K562 (cell line): ENCODE results near the gene TREH. TPM values are rescaled to one million over a fixed set of nuclear protein-coding genes. Genes with fewer than 3 reads are reported as not detected.

Source experiments
- BDP1 ChIP-seq: IDR thresholded peaks from 3 replicates; pipeline ENCODE4 v1.6.1; 2011; ENCODE audit not compliant: insufficient read length, insufficient read depth
- LEF1 ChIP-seq: fragments of 450-650 bp; IDR thresholded peaks from 2 replicates; pipeline ENCODE4 v1.6.1; 2016; ENCODE audit warnings: mild to moderate bottlenecking
- MAFF ChIP-seq: IDR thresholded peaks from 2 replicates; pipeline ENCODE4 v1.6.1; 2012; ENCODE audit warnings: low read length, improper control_type of control experiment
- MBD2 ChIP-seq: sonication (generic); IDR thresholded peaks from 2 replicates; pipeline ENCODE4 v1.6.1; 2016; ENCODE audit warnings: low read depth, borderline replicate concordance
- PHF8 ChIP-seq: fragments of 200-600 bp; sonication (generic); IDR thresholded peaks from 2 replicates; pipeline ENCODE4 v1.6.1; 2012; ENCODE audit warnings: mixed run types, mild to moderate bottlenecking, inconsistent platforms, low read length, moderate library complexity, borderline replicate concordance
- SAFB ChIP-seq: fragments of 200-400 bp; formaldehyde crosslinking; IDR thresholded peaks from 2 replicates; pipeline ENCODE4 v1.6.1; 2017; ENCODE audit warnings: low read depth, low read length, borderline replicate concordance
- ZBTB17 ChIP-seq: fragments of 450-650 bp; formaldehyde crosslinking; IDR thresholded peaks from 2 replicates; pipeline ENCODE4 v1.4.0; 2020; ENCODE audit warnings: mild to moderate bottlenecking
- ZNF140 ChIP-seq: fragments of 250-450 bp; sonication (Bioruptor Pico); IDR thresholded peaks from 2 replicates; pipeline ENCODE4 v1.8.0; 2021; ENCODE audit warnings: moderate library complexity, mild to moderate bottlenecking, inconsistent platforms
- ZNF75A ChIP-seq: fragments of 450-650 bp; formaldehyde crosslinking; IDR thresholded peaks from 2 replicates; pipeline ENCODE4 v1.4.0; 2020; ENCODE audit warnings: mild to moderate bottlenecking
- microRNA-seq: library from miRNA; unstranded; fragments of <30 nt; microRNA quantifications from one replicate; pipeline ENCODE4, GENCODE V29; 2018; ENCODE audit warnings: borderline microRNAs expressed
- polyA plus RNA-seq, 8 experiments: library from polyadenylated mRNA; depleted of rRNA in 4 of 8; stranded (reverse) in 5 of 8; unstranded in 3 of 8; fragments of >200 nt; fragmentation: Nextera tagmentation in 2 of 8; fragmentation: Illumina TruSeq in 1 of 8; extraction: Ambion mirVana in 2 of 8; extraction: Trizol in 1 of 8; gene quantifications; 2 replicates each; pipeline versions ENCODE4 v1.2.1 to v1.2.3, GENCODE V29; 2011 to 2014; ENCODE audit warnings: inconsistent platforms in 1 of 8, missing spikeins in 1 of 8
- small RNA-seq: library from RNA; depleted of rRNA; stranded (forward); fragments of <200 nt; gene quantifications from one replicate; pipeline ENCODE3, GENCODE V24; 2014
- total RNA-seq, 7 experiments: library from RNA; depleted of rRNA in 6 of 7; stranded (reverse); fragments of >200 nt in 6 of 7; fragmentation: Illumina TruSeq in 2 of 7; extraction: Trizol in 2 of 7; gene quantifications; 2 replicates each; pipeline versions ENCODE4 v1.2.1 to v1.2.3, GENCODE V29; 2011 to 2021; ENCODE audit warnings: low replicate concordance in 1 of 7
- TF ChIP-seq, protein P1 (sequence below): sonication (generic); formaldehyde crosslinking; IDR thresholded peaks from 2 replicates; pipeline ENCODE4 v1.8.1; 2023; ENCODE audit warnings: mild to moderate bottlenecking, missing genetic modification reagents
- TF ChIP-seq, protein P2 (sequence below): fragments of 250-450 bp; sonication (Bioruptor Pico); IDR thresholded peaks from 2 replicates; pipeline ENCODE4 v1.5.0; 2020; ENCODE audit warnings: mild to moderate bottlenecking, borderline replicate concordance
- TF ChIP-seq, protein P3 (sequence below): fragments of 450-650 bp; formaldehyde crosslinking; IDR thresholded peaks from 2 replicates; pipeline ENCODE4 v1.4.0; 2022; ENCODE audit warnings: missing genetic modification characterization

Gene TREH
- total and polyA plus RNA-seq, 9 of the 15 experiments (the other 6 are each of a cell fraction or from before 2014, with no cell fraction given) = 0.09 to 0.20 (median 0.11) TPM; not detected in 6

DNA sequence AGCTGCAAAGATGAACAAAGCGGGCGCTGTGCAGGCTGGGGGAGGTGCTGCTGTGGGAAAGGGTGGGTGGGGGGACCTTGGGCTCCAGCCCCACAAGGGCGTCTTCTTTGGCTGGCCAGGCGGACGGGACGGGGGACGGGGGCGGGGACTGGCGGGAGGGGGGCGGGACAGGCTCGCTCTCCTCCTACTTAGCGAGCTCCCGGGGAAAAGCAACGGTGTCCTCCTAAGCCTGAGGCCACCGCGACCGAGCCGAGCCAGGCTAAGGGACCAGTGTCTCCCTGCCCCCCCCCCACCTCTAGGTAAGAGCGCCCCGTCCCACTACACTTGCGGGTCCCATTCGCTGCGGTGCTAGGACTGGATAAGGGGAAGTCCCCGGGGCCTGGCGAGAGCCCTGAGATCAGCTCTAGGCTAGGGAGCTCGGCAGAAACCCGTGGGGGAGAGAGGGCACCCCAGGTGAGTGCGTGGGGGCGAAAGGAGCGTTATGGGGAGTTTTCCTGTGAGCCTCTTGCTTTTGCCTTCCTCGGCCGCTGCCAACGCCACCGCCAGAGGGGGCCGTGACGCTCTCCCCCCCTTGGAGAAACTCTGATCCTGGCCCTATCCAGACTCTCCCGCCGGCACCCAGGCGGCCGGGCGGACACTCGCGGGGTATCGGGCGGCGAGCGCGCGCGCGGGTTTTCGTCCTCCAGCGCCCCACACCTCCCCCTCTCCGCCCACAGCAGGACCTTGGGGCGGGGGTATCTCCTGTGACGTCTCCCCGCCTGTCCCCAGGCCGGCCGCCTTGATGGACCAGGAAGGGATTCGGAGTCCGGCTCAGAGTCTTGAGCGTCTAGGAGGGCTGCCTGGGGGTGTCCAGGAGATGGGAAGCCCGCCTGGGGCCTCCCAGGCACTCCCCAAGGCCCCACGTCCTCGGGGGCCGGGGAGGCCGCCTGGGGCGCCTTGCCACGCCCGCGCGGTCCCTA lies 71.8 kb downstream of the TREH start, which contains the start of gene PHLDB1 (continued):
- TF ChIP-seq PHF8 (peak; percentile 51; the same call in 1 of the 2 replicates), ZBTB17 (CRISPR knock-in tag) (no peak; the same call in 1 of the 2 replicates), LEF1 (no peak), MAFF (no peak), BDP1 (no peak), ZNF75A (CRISPR knock-in tag) (no peak), SAFB (no peak), MBD2 (no peak), ZNF140 (CRISPR knock-in tag) (no peak)
- TF ChIP-seq, protein P1, sequence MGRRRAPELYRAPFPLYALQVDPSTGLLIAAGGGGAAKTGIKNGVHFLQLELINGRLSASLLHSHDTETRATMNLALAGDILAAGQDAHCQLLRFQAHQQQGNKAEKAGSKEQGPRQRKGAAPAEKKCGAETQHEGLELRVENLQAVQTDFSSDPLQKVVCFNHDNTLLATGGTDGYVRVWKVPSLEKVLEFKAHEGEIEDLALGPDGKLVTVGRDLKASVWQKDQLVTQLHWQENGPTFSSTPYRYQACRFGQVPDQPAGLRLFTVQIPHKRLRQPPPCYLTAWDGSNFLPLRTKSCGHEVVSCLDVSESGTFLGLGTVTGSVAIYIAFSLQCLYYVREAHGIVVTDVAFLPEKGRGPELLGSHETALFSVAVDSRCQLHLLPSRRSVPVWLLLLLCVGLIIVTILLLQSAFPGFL (CRISPR knock-in tag) = no peak
- TF ChIP-seq, protein P2, sequence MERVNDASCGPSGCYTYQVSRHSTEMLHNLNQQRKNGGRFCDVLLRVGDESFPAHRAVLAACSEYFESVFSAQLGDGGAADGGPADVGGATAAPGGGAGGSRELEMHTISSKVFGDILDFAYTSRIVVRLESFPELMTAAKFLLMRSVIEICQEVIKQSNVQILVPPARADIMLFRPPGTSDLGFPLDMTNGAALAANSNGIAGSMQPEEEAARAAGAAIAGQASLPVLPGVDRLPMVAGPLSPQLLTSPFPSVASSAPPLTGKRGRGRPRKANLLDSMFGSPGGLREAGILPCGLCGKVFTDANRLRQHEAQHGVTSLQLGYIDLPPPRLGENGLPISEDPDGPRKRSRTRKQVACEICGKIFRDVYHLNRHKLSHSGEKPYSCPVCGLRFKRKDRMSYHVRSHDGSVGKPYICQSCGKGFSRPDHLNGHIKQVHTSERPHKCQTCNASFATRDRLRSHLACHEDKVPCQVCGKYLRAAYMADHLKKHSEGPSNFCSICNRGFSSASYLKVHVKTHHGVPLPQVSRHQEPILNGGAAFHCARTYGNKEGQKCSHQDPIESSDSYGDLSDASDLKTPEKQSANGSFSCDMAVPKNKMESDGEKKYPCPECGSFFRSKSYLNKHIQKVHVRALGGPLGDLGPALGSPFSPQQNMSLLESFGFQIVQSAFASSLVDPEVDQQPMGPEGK (CRISPR knock-in tag) = no peak
- TF ChIP-seq, protein P3, sequence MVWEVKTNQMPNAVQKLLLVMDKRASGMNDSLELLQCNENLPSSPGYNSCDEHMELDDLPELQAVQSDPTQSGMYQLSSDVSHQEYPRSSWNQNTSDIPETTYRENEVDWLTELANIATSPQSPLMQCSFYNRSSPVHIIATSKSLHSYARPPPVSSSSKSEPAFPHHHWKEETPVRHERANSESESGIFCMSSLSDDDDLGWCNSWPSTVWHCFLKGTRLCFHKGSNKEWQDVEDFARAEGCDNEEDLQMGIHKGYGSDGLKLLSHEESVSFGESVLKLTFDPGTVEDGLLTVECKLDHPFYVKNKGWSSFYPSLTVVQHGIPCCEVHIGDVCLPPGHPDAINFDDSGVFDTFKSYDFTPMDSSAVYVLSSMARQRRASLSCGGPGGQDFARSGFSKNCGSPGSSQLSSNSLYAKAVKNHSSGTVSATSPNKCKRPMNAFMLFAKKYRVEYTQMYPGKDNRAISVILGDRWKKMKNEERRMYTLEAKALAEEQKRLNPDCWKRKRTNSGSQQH = no peak

Small RNA genes within 50 kb of the gene (microRNA-seq; reads per million reads assigned to microRNA genes)
- gene MIR6716 = not detected

Small RNA genes within 50 kb of the gene (small RNA-seq; reads per million reads assigned to genes)
- not detected for gene RNU6-376P

Other genes starting within 250 kb of the TREH start
Only the 7 nearest of the 9 such genes appear.
- 0.78 TPM in 1 of 2 replicates, not detected in the other for gene TTC36, start 152.2 kb downstream of the TREH start, total RNA-seq (2014; rRNA removed)
- gene TTC36, start 152.2 kb downstream of the TREH start, total RNA-seq (2014; rRNA removed; fragmentation: Illumina TruSeq; extraction: Trizol) = not detected in 2 replicates
- gene TTC36, start 152.2 kb downstream of the TREH start, total RNA-seq (2015; rRNA removed; fragmentation: Illumina TruSeq; extraction: Trizol) = not detected in 2 replicates
- 0.22 and 0.36 TPM in 2 replicates for gene TTC36, start 152.2 kb downstream of the TREH start, total RNA-seq (2021)
- gene TTC36, start 152.2 kb downstream of the TREH start, polyA plus RNA-seq (2011; rRNA removed) = not detected in 2 replicates
- not detected in 2 replicates for gene TTC36, start 152.2 kb downstream of the TREH start, polyA plus RNA-seq (2014; fragmentation: Illumina TruSeq; extraction: Trizol)
- not detected for gene TTC36, start 152.2 kb downstream of the TREH start, polyA plus RNA-seq (2014; fragmentation: Nextera tagmentation; extraction: Ambion mirVana)
- gene TTC36, start 152.2 kb downstream of the TREH start, polyA plus RNA-seq (2014; rRNA removed) = 0.23 and 0.59 TPM in 2 replicates
- 1.5 and 2.1 TPM in 2 replicates for gene TMEM25, start 148.5 kb downstream of the TREH start, total RNA-seq (2014; rRNA removed)
- gene TMEM25, start 148.5 kb downstream of the TREH start, total RNA-seq (2014; rRNA removed; fragmentation: Illumina TruSeq; extraction: Trizol) = 0.77 and 1.2 TPM in 2 replicates
- gene TMEM25, start 148.5 kb downstream of the TREH start, total RNA-seq (2015; rRNA removed; fragmentation: Illumina TruSeq; extraction: Trizol) = 1.8 and 2.0 TPM in 2 replicates
- 3.2 TPM in 2 replicates for gene TMEM25, start 148.5 kb downstream of the TREH start, total RNA-seq (2021)
- 2.2 and 7.1 TPM in 2 replicates for gene TMEM25, start 148.5 kb downstream of the TREH start, polyA plus RNA-seq (2011; rRNA removed)
- 2.7 and 3.4 TPM in 2 replicates for gene TMEM25, start 148.5 kb downstream of the TREH start, polyA plus RNA-seq (2014; fragmentation: Illumina TruSeq; extraction: Trizol)
- under 1 TPM; 0.34 to 0.49 TPM for gene TMEM25, start 148.5 kb downstream of the TREH start, polyA plus RNA-seq (2014; fragmentation: Nextera tagmentation; extraction: Ambion mirVana)
- gene TMEM25, start 148.5 kb downstream of the TREH start, polyA plus RNA-seq (2014; rRNA removed) = 3.8 and 4.3 TPM in 2 replicates
- 11.8 and 12.0 TPM in 2 replicates for gene IFT46, start 113.7 kb downstream of the TREH start, total RNA-seq (2014; rRNA removed)
- 14.3 and 15.2 TPM in 2 replicates for gene IFT46, start 113.7 kb downstream of the TREH start, total RNA-seq (2014; rRNA removed; fragmentation: Illumina TruSeq; extraction: Trizol)
- gene IFT46, start 113.7 kb downstream of the TREH start, total RNA-seq (2015; rRNA removed; fragmentation: Illumina TruSeq; extraction: Trizol) = 15.2 and 16.6 TPM in 2 replicates
- 9.9 and 10.1 TPM in 2 replicates for gene IFT46, start 113.7 kb downstream of the TREH start, total RNA-seq (2021)
- 16.8 and 30.4 TPM in 2 replicates for gene IFT46, start 113.7 kb downstream of the TREH start, polyA plus RNA-seq (2011; rRNA removed)
- 15.9 and 18.9 TPM in 2 replicates for gene IFT46, start 113.7 kb downstream of the TREH start, polyA plus RNA-seq (2014; fragmentation: Illumina TruSeq; extraction: Trizol)
- 10 to 100 TPM; 24.2 to 29.5 TPM for gene IFT46, start 113.7 kb downstream of the TREH start, polyA plus RNA-seq (2014; fragmentation: Nextera tagmentation; extraction: Ambion mirVana)
- 14.3 and 14.8 TPM in 2 replicates for gene IFT46, start 113.7 kb downstream of the TREH start, polyA plus RNA-seq (2014; rRNA removed)
- gene ARCN1, start 107.2 kb downstream of the TREH start, total RNA-seq (2014; rRNA removed) = 47.4 and 50.4 TPM in 2 replicates
- gene ARCN1, start 107.2 kb downstream of the TREH start, total RNA-seq (2014; rRNA removed; fragmentation: Illumina TruSeq; extraction: Trizol) = 76.4 and 87.6 TPM in 2 replicates
- gene ARCN1, start 107.2 kb downstream of the TREH start, total RNA-seq (2015; rRNA removed; fragmentation: Illumina TruSeq; extraction: Trizol) = 72.3 and 77.9 TPM in 2 replicates
- 87.6 and 94.4 TPM in 2 replicates for gene ARCN1, start 107.2 kb downstream of the TREH start, total RNA-seq (2021)
- gene ARCN1, start 107.2 kb downstream of the TREH start, polyA plus RNA-seq (2011; rRNA removed) = 224 and 237 TPM in 2 replicates
- 109 and 126 TPM in 2 replicates for gene ARCN1, start 107.2 kb downstream of the TREH start, polyA plus RNA-seq (2014; fragmentation: Illumina TruSeq; extraction: Trizol)
- gene ARCN1, start 107.2 kb downstream of the TREH start, polyA plus RNA-seq (2014; fragmentation: Nextera tagmentation; extraction: Ambion mirVana) = 10 to 100 TPM; 30.0 to 43.5 TPM
- gene ARCN1, start 107.2 kb downstream of the TREH start, polyA plus RNA-seq (2014; rRNA removed) = 75.8 and 81.0 TPM in 2 replicates
- gene PHLDB1, start 72.0 kb downstream of the TREH start, total RNA-seq (2014; rRNA removed) = 17.8 and 21.2 TPM in 2 replicates
- 7.7 and 8.5 TPM in 2 replicates for gene PHLDB1, start 72.0 kb downstream of the TREH start, total RNA-seq (2014; rRNA removed; fragmentation: Illumina TruSeq; extraction: Trizol)
- 12.0 and 12.3 TPM in 2 replicates for gene PHLDB1, start 72.0 kb downstream of the TREH start, total RNA-seq (2015; rRNA removed; fragmentation: Illumina TruSeq; extraction: Trizol)
- gene PHLDB1, start 72.0 kb downstream of the TREH start, total RNA-seq (2021) = 27.0 and 28.7 TPM in 2 replicates
- gene PHLDB1, start 72.0 kb downstream of the TREH start, polyA plus RNA-seq (2011; rRNA removed) = 17.0 and 21.7 TPM in 2 replicates
- 14.2 and 16.2 TPM in 2 replicates for gene PHLDB1, start 72.0 kb downstream of the TREH start, polyA plus RNA-seq (2014; fragmentation: Illumina TruSeq; extraction: Trizol)
- 1 to 10 TPM; 2.0 to 3.1 TPM for gene PHLDB1, start 72.0 kb downstream of the TREH start, polyA plus RNA-seq (2014; fragmentation: Nextera tagmentation; extraction: Ambion mirVana)
- gene PHLDB1, start 72.0 kb downstream of the TREH start, polyA plus RNA-seq (2014; rRNA removed) = 17.1 and 18.9 TPM in 2 replicates
- 37.5 and 37.7 TPM in 2 replicates for gene DDX6, start 111.5 kb upstream of the TREH start, total RNA-seq (2014; rRNA removed)
- gene DDX6, start 111.5 kb upstream of the TREH start, total RNA-seq (2014; rRNA removed; fragmentation: Illumina TruSeq; extraction: Trizol) = 76.6 and 85.4 TPM in 2 replicates
- gene DDX6, start 111.5 kb upstream of the TREH start, total RNA-seq (2015; rRNA removed; fragmentation: Illumina TruSeq; extraction: Trizol) = 56.8 and 62.6 TPM in 2 replicates
- gene DDX6, start 111.5 kb upstream of the TREH start, total RNA-seq (2021) = 87.9 and 102 TPM in 2 replicates
- 55.3 and 65.6 TPM in 2 replicates for gene DDX6, start 111.5 kb upstream of the TREH start, polyA plus RNA-seq (2011; rRNA removed)
- 54.3 and 58.2 TPM in 2 replicates for gene DDX6, start 111.5 kb upstream of the TREH start, polyA plus RNA-seq (2014; fragmentation: Illumina TruSeq; extraction: Trizol)
- 10 to 100 TPM in 1 of 2 experiments, 1 to 10 TPM in 1; 10.0 to 15.5 TPM for gene DDX6, start 111.5 kb upstream of the TREH start, polyA plus RNA-seq (2014; fragmentation: Nextera tagmentation; extraction: Ambion mirVana)
- 24.6 and 27.4 TPM in 2 replicates for gene DDX6, start 111.5 kb upstream of the TREH start, polyA plus RNA-seq (2014; rRNA removed)
- gene CXCR5, start 204.2 kb upstream of the TREH start, total RNA-seq (2014; rRNA removed) = not detected in 2 replicates
- not detected in 2 replicates for gene CXCR5, start 204.2 kb upstream of the TREH start, total RNA-seq (2014; rRNA removed; fragmentation: Illumina TruSeq; extraction: Trizol)
- not detected in 2 replicates for gene CXCR5, start 204.2 kb upstream of the TREH start, total RNA-seq (2015; rRNA removed; fragmentation: Illumina TruSeq; extraction: Trizol)
- gene CXCR5, start 204.2 kb upstream of the TREH start, total RNA-seq (2021) = 0.04 TPM in 1 of 2 replicates, not detected in the other
- gene CXCR5, start 204.2 kb upstream of the TREH start, polyA plus RNA-seq (2011; rRNA removed) = not detected in 2 replicates
- gene CXCR5, start 204.2 kb upstream of the TREH start, polyA plus RNA-seq (2014; fragmentation: Illumina TruSeq; extraction: Trizol) = not detected in 2 replicates
- under 1 TPM; 0.03 to 0.06 TPM for gene CXCR5, start 204.2 kb upstream of the TREH start, polyA plus RNA-seq (2014; fragmentation: Nextera tagmentation; extraction: Ambion mirVana)
- not detected in 2 replicates for gene CXCR5, start 204.2 kb upstream of the TREH start, polyA plus RNA-seq (2014; rRNA removed)